Non-pigmented ciliary epithelial cell (primary cell): ENCODE data around the gene HDC.

Experiments
- DNase-seq: peaks from one replicate; pipeline ENCODE4 v3.0.0-alpha.2; 2010; ENCODE audit warnings: low read depth

The HDC gene

DNA sequence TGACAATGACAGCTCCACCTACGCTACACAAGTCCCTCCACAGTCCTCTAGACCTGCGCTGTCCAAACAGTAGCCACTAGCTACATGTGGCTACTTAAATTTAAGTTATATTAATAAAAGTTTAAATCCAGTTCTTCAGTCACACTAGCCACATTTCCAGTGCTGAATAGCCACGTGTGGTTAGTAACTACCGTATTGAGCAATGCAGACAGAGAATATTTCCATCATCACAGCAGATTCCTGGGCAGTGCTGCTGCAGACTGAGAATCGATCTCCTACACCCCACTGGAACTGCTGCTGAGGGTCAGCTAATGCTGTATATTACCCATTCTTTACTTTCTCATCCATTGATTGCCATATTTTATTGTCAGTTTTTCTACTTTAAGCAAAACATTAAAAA is 40.9 kb downstream of the HDC start:
- no peak for DNase-seq

DNA sequence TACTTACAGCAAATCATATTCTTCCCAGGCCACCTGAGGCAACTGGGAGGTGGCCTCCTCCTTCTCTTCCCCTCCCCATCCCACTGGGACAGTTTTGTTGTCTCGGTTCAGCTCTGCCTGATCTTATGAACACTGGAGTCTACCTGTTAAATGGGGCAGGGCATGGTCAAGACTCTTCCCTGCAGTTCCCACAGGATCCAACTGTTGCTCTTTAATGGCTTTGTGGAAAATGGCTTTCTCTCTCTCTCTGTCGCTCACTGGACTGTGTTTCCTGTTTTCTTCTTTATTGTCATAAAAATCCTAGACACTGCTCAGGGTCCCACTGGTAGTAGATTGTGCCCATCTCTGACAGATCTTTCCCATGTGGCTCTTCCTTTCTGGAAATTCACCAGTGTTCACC is 43.3 kb downstream of the HDC start:
- DNase-seq, result no peak

DNA sequence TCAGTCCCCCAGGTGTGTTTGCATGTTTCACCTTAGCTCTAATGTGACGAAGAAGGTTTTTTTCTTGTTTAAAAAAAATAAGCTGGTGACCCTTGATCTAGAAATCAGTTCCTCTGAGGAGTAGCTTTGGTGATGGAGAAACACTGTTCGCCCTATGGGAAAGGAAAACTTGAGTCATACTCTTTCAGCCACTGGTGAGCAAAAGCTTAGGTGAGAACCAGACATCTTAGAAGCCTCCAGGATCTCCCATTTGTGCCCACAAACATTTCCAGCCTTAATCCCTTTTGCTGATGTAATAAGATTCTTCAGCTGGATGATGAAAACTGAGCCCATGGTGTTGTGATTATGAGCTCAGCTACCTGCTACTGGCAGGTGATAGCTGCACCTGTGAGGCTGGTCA is 45.7 kb downstream of the HDC start:
- DNase-seq, result peak; percentile 11

DNA sequence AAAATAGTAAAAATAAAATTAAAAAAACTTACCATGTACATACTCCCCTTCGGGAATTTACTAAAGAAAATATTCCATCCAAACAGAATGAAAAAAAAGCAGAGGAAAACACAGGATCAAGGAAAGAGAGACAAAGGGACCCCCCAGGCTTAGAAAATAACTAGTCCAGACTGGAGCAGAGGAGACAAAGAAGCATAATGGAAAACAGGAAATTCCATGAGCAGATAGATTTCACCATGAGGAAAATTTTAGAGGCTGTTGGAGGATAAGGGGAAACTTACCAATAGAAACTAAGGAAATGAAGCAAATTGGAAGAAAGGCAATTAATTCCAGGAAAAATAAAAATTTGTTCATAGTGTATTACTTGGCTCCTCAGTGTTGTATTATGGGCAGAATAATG is 46.8 kb downstream of the HDC start:
- DNase-seq, result no peak

DNA sequence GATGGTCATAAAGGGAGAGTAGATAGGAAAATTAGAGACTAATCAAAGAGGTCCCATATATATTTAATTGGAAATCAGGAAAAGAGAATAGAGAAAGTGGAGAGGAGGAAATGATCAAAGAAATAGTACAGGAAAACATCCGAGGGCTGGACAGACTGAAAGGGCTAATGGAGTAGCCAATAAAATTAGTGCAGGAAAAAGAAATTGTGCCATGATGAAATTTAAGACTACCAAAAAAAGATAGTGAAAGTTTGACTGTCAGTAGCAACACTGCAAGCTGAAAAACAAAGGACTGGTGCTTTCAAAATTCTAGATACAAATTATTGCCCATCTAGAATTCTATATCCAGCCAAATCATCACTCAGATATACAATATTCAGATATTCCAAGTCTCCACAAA is 47.2 kb downstream of the HDC start:
- no peak for DNase-seq

GRCh38 chr15:50210462-50211157 is 54.9 kb downstream of the HDC start:
- DNase-seq, result no peak

DNA sequence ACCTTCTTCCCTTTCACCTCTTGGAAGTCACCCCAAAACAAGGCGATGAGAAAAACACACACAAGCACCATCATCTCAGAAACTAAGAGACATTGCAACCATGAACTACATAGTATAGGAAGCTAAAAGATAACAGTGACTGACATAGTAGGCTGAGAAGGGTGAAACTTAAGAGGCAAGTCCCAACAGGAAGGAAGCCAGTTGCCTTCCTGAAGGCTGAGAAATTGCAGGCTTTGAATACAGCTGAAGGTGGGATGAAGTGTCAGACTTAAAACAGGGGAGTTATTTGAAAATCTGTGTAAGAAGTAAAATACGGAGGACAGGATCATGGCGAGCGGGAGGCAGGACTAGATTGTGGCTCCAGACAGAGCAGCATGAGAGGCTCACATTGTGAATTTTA is 55.7 kb downstream of the HDC start:
- DNase-seq, result no peak

GRCh38 chr15:50206020-50206419 is 59.5 kb downstream of the HDC start:
- DNase-seq, result no peak

DNA sequence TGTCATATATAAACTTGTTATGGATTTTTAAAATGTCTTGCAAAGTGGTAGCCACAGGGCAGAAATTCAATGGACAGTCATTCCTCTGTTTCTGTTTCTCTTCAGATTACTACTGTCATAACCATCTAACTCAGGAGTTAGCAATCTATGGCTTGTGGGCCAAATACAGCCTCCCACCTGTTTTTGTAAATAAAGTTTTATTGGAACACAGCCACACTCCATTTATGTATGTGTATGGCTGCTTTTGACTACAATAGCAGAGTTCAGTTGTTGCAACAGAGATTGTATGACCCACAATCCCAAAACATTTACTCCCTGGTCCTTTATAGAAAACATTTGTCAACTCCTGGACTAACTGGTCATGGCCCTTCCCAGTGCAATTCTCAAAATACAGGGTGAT is 63.5 kb downstream of the HDC start:
- no peak for DNase-seq

GRCh38 chr15:50192926-50193620 is 72.5 kb downstream of the HDC start:
- no peak for DNase-seq

- no peak for DNase-seq
Observed at GRCh38 chr15:50192164-50192563, 73.4 kb downstream of the HDC start.
